SK-N-SH treated with all-trans-retinoic acid at 6 μM for 48 hours (cell line): ENCODE data around the gene PMPCB.

ENCODE experiments used
- ARNTL ChIP-seq: fragments of 450-650 bp; formaldehyde crosslinking; IDR thresholded peaks from 2 replicates; pipeline ENCODE4 v1.5.0; 2020; ENCODE audit warnings: low read depth, mild to moderate bottlenecking, moderate library complexity, borderline replicate concordance
- CSDC2 ChIP-seq: fragments of 250-450 bp; sonication (Bioruptor Pico); IDR thresholded peaks from 2 replicates; pipeline ENCODE4 v1.5.0; 2020; ENCODE audit warnings: mild to moderate bottlenecking, moderate library complexity
- ISL1 ChIP-seq: fragments of 250-450 bp; sonication (Bioruptor Pico); IDR thresholded peaks from 2 replicates; pipeline ENCODE4 v2.1.2; 2022; ENCODE audit warnings: mild to moderate bottlenecking, moderate library complexity
- OSR1 ChIP-seq: fragments of 250-450 bp; sonication (Bioruptor Pico); IDR thresholded peaks from 2 replicates; pipeline ENCODE4 v1.8.0; 2022; ENCODE audit warnings: moderate library complexity, mild to moderate bottlenecking, inconsistent platforms
- PATZ1 ChIP-seq: fragments of 250-450 bp; sonication (Bioruptor Pico); IDR thresholded peaks from 2 replicates; pipeline ENCODE4 v1.8.0; 2020; ENCODE audit warnings: mild to moderate bottlenecking, moderate library complexity, borderline replicate concordance
- RARB ChIP-seq: fragments of 250-450 bp; sonication (Bioruptor Pico); IDR thresholded peaks from 2 replicates; pipeline ENCODE4 v1.8.0; 2021; ENCODE audit warnings: mild to moderate bottlenecking, moderate library complexity
- SNAI2 ChIP-seq: fragments of 250-450 bp; sonication (Bioruptor Pico); IDR thresholded peaks from 2 replicates; pipeline ENCODE4 v1.5.0; 2020; ENCODE audit warnings: mild to moderate bottlenecking, moderate library complexity
- ZFP3 ChIP-seq: fragments of 250-450 bp; sonication (Bioruptor Pico); IDR thresholded peaks from 2 replicates; pipeline ENCODE4 v1.5.0; 2020; ENCODE audit warnings: mild to moderate bottlenecking, moderate library complexity
- ZNF8 ChIP-seq: fragments of 450-650 bp; formaldehyde crosslinking; IDR thresholded peaks from 2 replicates; pipeline ENCODE4 v1.5.0; 2020; ENCODE audit warnings: mild to moderate bottlenecking, moderate library complexity

GRCh38 chr7:103301441-103301840, 4.2 kb downstream of the PMPCB start:
- TF ChIP-seq SNAI2 (CRISPR knock-in tag) (no peak), OSR1 (CRISPR knock-in tag) (no peak), ZNF8 (CRISPR knock-in tag) (no peak), ISL1 (no peak), CSDC2 (CRISPR knock-in tag) (no peak), PATZ1 (CRISPR knock-in tag) (no peak), ARNTL (no peak), RARB (CRISPR knock-in tag) (no peak), ZFP3 (no peak)
